ENCODE results near the gene DPH2.

The DPH2 gene

DNA sequence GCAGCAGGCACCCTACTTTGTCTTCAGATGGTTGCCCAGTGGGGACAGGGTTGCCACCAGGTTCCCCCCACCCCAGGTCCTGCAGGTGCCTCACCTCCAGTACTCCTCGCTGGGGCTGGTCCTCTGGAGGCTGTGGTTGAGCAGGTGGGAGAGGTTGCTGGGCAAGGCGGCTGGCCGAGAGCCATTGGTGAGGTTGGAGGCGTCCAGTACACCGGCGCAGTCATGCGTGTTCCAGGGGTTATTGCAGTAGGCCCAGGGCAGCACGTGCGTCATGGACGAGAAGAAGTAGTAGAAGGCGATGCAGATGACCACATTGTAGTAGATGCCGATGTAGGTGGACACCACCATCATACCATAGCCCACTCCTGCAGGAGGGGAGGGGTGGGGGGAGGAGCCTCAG lies 38.4 kb downstream of the DPH2 start:
- FAIRE-seq, result no peak

DNA sequence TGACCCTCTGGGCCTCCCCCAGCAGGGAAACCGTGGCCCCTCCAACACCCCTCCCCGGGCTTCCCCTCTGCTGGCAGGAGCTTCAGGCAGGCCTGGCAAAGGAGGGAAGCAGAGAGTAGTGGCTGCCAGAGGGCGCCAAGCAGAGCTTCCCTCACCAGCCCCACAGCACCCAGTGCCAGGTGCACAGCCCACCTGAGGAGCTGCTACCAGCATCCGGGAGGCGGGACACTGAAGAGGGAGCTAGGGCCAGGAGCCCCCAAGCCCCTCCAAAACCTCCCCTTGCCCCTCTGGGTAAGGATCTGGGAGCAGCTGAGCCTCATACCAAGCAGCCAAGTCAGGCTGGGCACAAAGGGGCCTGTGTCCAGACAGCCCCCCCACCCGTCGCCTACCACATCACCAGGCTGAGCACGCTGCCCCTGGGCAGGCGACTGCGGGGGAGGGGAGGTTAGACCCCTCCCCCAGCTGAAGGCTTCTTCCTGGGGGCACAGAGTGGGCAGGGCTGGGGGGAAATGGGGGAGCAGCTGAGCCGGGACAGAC lies 41.2 kb downstream of the DPH2 start:
- FAIRE-seq, result no peak

DNA sequence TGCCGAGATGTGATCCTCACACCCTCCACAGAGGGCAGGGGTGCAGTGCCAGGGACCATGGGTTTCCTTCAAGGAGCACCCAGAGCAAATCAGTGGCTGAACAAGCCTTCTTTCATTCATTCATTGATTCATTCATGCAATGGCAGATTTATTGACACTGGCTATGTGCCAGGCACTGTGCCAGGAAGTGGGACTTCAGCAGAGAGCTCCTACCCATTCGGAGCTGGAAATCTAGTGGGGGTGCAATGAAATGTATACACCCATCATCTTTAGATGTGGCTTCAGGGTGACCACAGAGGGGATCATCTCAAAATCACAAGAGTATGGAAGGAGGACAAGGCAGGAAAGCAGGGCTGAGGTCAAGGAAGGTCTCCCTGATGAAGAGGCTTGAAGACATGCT lies 42.6 kb downstream of the DPH2 start:
- no peak for FAIRE-seq

DNA sequence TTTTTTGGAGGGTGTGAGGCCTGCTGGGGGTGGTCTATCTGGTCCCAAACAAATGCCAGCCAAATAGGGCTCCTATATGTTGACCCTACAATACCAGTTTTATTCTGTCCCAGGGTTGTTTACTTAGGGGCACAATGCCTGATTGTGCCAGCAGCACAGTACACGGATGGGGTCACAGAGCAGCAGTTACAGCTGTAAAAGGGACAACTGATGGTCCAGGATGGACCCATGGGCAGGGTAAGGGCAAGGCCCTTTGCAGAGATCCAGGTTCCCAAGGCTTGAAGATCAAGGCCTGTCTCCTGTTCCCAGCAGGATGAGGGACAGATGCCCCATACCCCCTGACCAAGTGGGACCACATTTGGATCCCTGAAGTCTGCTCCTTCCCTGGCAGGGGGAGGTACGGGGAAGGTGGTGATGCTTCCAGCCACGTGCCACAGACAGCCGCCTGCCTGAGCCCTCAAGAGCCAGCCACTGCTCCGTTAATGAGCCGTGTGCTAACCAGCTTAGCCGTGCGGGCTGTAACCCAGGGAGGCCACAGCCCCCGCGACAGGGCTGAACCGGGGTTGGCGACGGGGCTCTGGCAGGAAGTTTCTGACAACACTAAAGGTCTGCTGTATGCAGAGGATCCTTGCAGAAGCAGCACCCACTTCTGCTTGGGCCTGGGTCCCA lies 43.3 kb downstream of the DPH2 start:
- no peak for FAIRE-seq

DNA sequence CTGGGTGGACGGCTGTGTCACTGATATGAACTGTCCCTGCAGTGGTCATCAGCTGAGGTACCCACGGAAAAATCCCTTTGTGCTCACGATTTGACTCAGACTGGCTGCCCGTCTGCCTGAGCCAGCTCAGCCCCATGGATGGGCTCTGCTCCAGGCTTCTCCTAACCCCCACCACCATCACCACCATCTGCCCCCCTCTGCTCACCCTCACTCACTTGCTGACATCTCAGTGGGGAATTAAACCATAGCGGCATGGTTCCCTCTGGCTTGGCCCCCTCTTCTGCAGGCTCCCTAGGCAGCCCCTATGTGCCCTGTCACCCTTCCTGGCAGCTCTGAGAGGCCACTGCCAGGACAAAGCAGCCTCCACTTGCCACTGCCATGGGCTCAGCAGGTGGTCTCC lies 44.1 kb downstream of the DPH2 start:
- no peak for FAIRE-seq

DNA sequence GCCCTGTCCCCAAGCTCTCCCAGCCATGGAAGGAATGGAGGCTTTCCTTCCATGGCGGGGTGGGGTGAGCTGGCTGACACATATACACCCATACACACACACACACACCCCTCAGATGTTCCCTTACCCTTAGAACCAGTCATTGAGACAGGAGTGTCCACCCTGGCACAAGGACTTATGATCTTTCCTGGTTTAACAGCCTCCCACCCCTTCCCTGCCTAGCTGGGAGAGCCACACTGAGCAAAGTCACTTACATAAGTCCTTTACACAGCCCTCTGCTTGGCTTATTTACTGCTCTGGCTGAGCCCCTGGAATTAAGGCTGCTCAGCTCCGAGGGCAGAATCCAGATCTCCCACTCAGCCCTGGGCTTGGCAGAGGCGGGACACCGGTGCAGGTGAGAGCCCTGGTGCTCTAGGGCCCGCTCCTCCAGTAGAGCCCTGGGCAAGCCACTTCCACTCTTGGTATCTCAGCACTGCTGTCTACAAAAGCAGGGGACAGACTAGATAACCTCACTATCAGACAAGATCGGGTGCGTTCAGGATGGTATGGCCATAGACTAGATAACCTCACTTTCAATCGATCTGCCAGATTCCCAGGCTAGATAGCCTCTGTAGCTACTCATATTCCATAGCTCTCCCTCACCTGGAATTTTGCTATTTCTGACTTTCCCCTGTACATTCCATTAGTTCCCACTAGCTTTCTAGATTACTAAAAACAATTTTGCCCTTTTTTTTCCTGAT lies 44.7 kb downstream of the DPH2 start:
- FAIRE-seq, result no peak

DNA sequence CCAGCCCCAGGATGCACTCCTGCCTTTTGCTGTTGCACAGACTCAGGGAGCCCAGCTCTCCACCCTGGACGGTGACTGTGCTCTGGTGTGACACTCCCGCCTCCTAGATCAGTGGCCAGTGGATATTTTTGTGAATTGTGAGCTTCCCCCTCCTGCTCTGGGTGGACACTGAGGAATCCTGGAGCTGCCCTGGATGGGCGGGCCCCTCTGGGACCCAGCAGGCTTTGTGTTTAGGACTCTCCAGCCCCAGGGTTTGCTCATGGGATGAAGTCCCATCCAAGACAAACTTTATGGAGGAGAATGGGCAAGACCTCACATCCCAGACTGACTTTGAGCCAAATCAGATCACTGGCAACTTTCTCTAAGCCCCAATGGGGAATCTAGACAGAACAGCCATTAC lies 45.4 kb downstream of the DPH2 start:
- no peak for FAIRE-seq

DNA sequence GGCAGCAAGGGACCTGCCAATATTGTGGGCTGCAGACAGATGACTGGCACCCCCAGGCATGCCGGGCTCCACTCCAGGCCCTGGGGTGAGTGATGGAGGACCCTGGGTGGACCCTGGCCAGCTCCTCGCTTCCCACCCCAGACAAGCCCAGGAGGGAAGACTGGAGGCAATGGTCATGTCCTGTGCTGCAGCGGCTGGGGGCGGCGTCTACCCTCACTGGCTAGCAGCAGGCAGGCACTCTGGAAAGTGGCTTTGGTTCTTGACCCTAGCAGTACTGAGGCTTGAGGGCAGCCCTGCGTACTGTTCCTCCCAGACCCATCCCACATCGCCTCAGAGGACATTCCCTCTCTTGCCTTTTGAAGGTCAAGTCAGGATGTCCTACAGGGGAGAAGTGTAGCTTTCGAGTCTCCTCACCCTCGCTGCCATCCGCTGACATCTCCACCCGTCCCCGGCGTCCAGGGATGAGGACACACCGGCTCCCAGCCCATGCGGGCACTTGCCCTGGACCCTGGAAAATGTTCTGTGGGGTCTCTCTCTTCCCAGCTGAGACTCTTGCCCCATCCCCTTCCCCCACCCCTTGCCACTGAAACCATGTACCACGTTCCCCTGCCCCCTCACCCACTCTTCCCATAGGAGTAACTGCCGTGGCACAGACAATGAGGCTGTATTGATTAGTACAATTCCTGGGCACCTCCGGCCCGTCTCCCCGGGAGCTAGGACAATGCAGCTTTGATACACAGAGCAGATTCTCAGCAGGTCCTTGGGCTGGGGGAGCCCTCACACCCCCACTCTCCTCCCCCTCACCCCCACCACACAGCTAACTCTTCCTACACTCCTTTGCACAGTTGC lies 46.5 kb downstream of the DPH2 start:
- FAIRE-seq, result no peak

DNA sequence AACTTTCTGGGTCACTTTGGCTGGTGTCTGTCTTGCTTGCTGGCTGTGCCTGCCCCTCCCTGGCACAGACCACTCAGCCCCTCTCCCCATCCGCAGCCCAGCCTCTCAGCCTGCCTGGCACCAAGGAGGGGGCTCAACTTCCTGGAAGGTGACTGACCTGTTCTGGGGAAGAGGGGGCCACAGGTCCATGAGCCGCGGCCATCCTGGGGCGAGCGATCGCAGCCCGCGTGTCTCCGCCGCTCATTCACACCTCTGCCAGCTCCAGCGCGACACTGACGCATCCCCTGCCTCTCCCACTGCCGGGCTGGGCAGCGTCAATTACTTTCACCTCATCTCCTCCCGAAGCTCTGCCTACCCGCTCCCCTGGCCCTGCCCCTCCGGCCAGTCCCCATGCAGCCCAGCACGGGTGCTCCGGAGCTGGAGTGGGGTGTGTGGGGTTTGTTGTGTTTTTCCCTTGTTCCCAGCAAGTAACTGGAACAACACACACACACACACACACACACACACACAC lies 47.1 kb downstream of the DPH2 start:
- no peak for FAIRE-seq

DNA sequence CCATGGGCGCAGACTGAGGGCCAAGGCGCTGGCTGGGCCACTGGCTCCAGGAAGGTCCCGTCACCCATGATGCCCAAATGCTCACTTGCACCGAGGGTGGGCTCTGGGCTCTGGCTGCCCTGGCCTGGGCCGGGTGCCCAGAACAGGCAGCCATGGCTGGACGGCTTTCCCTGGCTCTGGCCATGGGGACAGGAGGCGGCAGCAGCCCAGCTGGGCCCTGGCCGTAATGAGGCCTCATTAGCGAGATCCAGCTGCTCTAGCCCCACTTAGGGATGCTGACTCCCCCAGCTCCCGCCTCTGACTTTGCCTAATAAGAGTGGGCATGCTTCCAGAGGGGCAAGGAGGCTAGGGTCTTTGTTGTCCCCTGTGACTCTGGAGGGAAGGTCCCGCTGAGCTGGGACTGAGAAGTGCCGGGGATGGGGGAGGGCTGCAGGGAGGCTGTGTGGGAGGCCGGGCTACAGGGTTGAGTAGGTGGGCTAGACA lies 49.7 kb downstream of the DPH2 start:
- FAIRE-seq, result no peak

DNA sequence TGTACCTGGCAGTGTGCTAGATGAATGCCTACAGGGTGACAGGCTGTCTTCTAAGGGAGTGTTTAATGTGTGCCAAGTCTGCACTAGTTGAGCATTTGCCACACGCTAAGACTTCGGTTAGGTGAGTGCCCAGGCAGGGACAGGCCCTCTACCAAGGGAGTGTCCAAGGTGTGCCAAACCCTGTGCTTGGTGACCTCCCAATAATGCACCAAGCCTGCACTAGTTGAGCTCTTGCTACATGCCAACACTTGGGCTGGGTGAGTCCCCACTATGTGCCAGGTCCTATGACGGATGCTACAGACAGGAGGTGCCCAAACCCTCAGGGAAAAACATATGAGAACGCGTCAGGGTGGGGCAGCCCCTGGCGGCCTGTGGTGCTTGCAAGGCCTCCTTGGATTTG lies 50.7 kb downstream of the DPH2 start:
- FAIRE-seq, result no peak

DNA sequence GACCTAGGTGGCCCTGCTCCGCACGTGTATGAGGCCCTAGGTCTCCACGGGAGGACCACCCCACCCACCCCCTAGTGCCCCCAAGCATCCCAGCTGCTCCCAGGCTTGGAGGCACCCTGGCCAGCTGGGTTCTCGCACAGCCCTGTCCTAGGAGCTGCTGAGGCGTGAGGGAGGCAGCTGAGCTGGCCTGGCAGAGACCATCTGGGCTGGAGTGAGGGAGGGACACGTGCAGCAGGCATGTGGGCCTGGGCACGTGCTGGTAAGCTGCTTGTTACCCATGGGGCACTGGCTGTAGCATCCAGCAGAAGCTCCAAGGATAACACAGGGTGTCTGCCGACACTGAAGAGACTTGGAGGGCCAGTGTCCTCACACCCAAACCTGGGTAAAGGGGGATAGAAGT lies 51.3 kb downstream of the DPH2 start:
- no peak for FAIRE-seq

DNA sequence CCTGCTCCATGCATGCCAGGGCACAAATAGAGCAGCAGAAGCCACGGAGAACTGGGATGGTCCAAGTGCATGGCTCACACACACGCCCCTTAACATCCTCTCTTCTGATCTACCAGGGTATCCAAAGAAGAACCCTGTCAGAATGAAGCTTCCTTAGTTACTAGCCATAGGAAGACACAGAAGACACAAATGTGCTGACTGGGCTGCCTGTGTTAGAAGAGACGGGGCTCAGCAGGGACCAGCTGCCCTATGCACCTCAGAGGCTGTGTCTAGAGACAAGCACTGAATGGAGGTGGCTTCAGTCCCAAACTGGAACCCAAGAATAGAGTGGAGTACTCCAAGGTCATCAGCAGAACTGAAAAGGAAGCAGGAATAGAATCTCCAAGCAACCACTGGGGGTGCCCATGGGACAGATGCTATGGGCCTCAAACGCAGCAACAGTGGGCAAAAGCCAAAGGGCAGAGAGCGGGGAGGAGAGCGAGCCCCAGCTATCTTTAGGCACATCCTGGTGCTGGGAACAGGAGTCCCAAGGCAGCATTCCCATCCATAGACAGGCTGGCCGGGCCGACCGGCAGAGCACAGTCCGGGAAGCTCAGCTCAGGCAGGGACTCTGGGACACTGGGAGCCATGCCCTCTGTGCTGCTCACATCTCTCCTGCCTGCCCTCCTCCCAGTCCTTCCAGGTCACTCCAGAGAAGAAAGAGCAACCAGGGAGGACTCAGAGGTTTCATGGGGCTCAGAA lies 51.9 kb downstream of the DPH2 start:
- FAIRE-seq, result no peak
